ENCODE measurements around the gene TUBA4A. TPM values are rescaled to one million over a fixed set of nuclear protein-coding genes. Genes with fewer than 3 reads are reported as not detected.

The TUBA4A gene
- total and polyA plus RNA-seq, 5 experiments from 2014 or later: 107 to 275 (median 143) TPM

GRCh38 chr2:219247678-219248642 lies 5.8 kb downstream of the TUBA4A start:
- Mint-ChIP-seq H3K9me3 (no peaks in the 10 kb centered on the region), H3K4me1 (peaks cover 28 to 93% (median 85%) of the 10 kb centered on the region in 4 donors), H3K27ac (peak overlapping the region; percentile 84 to 99 (median 98)), H3K36me3 (peaks cover 0 to 44% (median 33%) of the 10 kb centered on the region in 3 donors), H3K4me3 (peak overlapping the region; percentile 74 to 100 (median 90)), H3K27me3 (no peaks in the 10 kb centered on the region)
- DNase-seq (peak in 9 of 10 donors; percentile 34 to 89 (median 76)), ATAC-seq (peak; percentile 70 to 83)
- POLR2A ChIA-PET: interaction anchor here (0.5 to 15.9 kb wide), 20 partner anchors 11 to 851 kb away, joined by 3 to 591 read pairs (median 4); partner anchors contain the start of genes ABCB6, ANKZF1, ATG9A and CNPPD1

- ATAC-seq (no peak), DNase-seq (no peak)
- Mint-ChIP-seq H3K27ac (peak overlapping the region in 9 of 10 donors; percentile 94 to 99 (median 98)), H3K27me3 (no peaks in the 10 kb centered on the region), H3K4me3 (peak overlapping the region; percentile 78 to 100 (median 92)), H3K4me1 (peaks cover 23 to 82% (median 81%) of the 10 kb centered on the region in 4 donors), H3K36me3 (peaks cover 0 to 35% (median 32%) of the 10 kb centered on the region in 3 donors), H3K9me3 (no peaks in the 10 kb centered on the region)
- POLR2A ChIA-PET: interaction anchor here (1.1 to 15.9 kb wide), 10 partner anchors 11 to 69 kb away, joined by 4 to 591 read pairs (median 10); partner anchors contain the start of genes ABCB6, ANKZF1, ATG9A and CNPPD1
These were observed 7.2 kb downstream of the TUBA4A start for GRCh38 chr2:219246559-219246958.

- Mint-ChIP-seq H3K4me1 (peaks cover 22 to 75% (median 75%) of the 10 kb centered on the region in 4 donors), H3K36me3 (peaks cover 0 to 28% (median 25%) of the 10 kb centered on the region in 3 donors), H3K27me3 (no peaks in the 10 kb centered on the region), H3K4me3 (peak overlapping the region; percentile 84 to 100 (median 96)), H3K9me3 (no peaks in the 10 kb centered on the region), H3K27ac (peak overlapping the region; percentile 94 to 99 (median 98))
- POLR2A ChIA-PET: interaction anchor here (1.1 to 20.8 kb wide), 12 partner anchors 3 to 69 kb away, joined by 4 to 591 read pairs (median 10); partner anchors contain the start of genes ABCB6, ANKZF1, ATG9A and CNPPD1
- DNase-seq (peak in 1 of 10 donors; percentile 22), ATAC-seq (no peak)
These were observed 7.9 kb downstream of the TUBA4A start for GRCh38 chr2:219245899-219246230.

DNA sequence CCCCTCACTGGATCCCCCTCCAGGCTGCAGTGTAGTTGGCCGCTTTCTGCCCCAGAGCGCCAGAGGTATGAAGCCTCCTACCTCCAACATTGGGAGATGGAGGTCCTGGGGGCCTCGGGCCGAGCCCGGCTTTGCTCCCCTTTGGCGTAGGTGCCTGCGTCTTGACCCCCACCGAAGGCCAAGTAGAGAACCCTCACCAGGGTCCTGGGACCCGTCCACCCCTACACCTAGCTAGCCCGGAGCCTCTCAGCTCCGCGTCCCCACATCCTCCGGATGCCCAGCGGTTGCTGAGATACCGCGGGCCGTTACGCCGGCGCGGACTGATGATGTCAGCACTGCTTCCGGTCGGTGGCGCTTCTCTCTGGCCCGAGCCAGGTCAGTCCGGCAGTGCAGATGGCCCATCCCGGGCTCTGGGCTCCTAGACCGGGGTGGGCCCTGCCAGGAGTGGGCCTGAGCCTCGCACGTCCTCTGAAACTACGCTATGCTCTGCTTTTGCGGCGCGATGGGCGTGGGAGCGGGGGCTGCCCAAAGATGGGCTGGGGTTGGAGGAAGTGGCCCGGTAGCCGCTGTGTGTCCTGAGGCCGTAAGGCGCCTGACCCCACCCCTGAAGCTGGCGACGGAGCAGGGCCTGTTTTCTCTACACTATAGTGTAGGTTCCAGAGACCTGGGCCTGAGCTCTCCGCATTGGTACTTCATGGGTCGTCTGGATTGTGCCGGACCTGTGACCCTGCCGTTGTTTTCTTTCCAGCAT lies 8.4 kb downstream of the TUBA4A start, which contains the start of the genes GLB1L and STK16:
GLB1L (minus strand) TSS at position 297 of the 751 bp plus-strand sequence. CDS start 1,871 bp downstream, outside the sequence.
STK16 (plus strand) TSS at position 332 of the 751 bp plus-strand sequence. CDS start 521 bp downstream, outside the sequence.
- DNase-seq (peak; percentile 70 to 92 (median 85)), ATAC-seq (peak; percentile 61 to 62)
- peak within 1 kb of the TSS; percentile 84 to 100 (median 96) for H3K4me3 Mint-ChIP-seq
- peaks cover 0 to 23% (median 19%) of the 10 kb centered on the region in 3 donors for H3K36me3 Mint-ChIP-seq
- no peaks in the 10 kb centered on the region for H3K27me3 Mint-ChIP-seq
- peaks cover 19 to 70% (median 69%) of the 10 kb centered on the region in 4 donors for H3K4me1 Mint-ChIP-seq
- no peaks in the 10 kb centered on the region for H3K9me3 Mint-ChIP-seq
- POLR2A ChIA-PET: interaction anchor here (0.6 to 20.8 kb wide), 20 partner anchors 4 to 85 kb away, joined by 3 to 591 read pairs (median 6); partner anchors contain the start of genes ABCB6, ANKZF1, ATG9A and CNPPD1
- peak within 1 kb of the TSS; percentile 94 to 99 (median 98) for H3K27ac Mint-ChIP-seq

- Mint-ChIP-seq H3K27me3 (no peaks in the 10 kb centered on the region), H3K9me3 (no peaks in the 10 kb centered on the region), H3K36me3 (peaks cover 0 to 17% (median 14%) of the 10 kb centered on the region in 3 donors), H3K27ac (peak overlapping the region; percentile 94 to 99 (median 98)), H3K4me3 (peak overlapping the region; percentile 84 to 100 (median 96)), H3K4me1 (peaks cover 15 to 64% (median 64%) of the 10 kb centered on the region in 4 donors)
- POLR2A ChIA-PET: interaction anchor here (0.6 to 20.8 kb wide), 18 partner anchors 4 to 85 kb away, joined by 3 to 591 read pairs (median 6); partner anchors contain the start of genes ABCB6, ANKZF1, ATG9A and CNPPD1
- no peak for ATAC-seq
- no peak for DNase-seq
These were observed 8.9 kb downstream of the TUBA4A start for GRCh38 chr2:219244789-219245147.

- H3K4me3 Mint-ChIP-seq: peak overlapping the region in 9 of 10 donors; percentile 46 to 77 (median 63)
- H3K9me3 Mint-ChIP-seq: no peaks in the 10 kb centered on the region
- POLR2A ChIA-PET: interaction anchor here (15.9 to 20.8 kb wide), 2 partner anchors 6 to 8 kb away, joined by 591 read pairs; partner anchors contain the start of genes ANKZF1, ATG9A, GLB1L and STK16
- no peak for ATAC-seq
- peaks cover 0 to 9% (median 4%) of the 10 kb centered on the region in 3 donors for H3K36me3 Mint-ChIP-seq
- H3K27ac Mint-ChIP-seq: peak overlapping the region; percentile 37 to 99 (median 74)
- no peak for DNase-seq
- no peaks in the 10 kb centered on the region for H3K27me3 Mint-ChIP-seq
- peaks cover 13 to 52% (median 50%) of the 10 kb centered on the region in 4 donors for H3K4me1 Mint-ChIP-seq
These were observed 10.4 kb downstream of the TUBA4A start for GRCh38 chr2:219243291-219243761.

GRCh38 chr2:219234331-219234730 lies 19.4 kb downstream of the TUBA4A start:
- H3K36me3 Mint-ChIP-seq: peaks cover 0 to 72% (median 31%) of the 10 kb centered on the region in 3 donors
- peak overlapping the region in 2 of 10 donors; percentile 37 to 44 for H3K27ac Mint-ChIP-seq
- no peaks in the 10 kb centered on the region for H3K9me3 Mint-ChIP-seq
- no peak for ATAC-seq
- DNase-seq: no peak
- peaks cover 21 to 47% (median 35%) of the 10 kb centered on the region in 4 donors for H3K4me1 Mint-ChIP-seq
- POLR2A ChIA-PET: interaction anchor here (0.6 to 20.8 kb wide), 3 partner anchors 15 to 58 kb away, joined by 4 to 591 read pairs (median 6); partner anchors contain the start of genes CNPPD1, GLB1L, STK16 and TUBA4A
- H3K4me3 Mint-ChIP-seq: peak overlapping the region in 1 of 10 donors; percentile 26
- no peaks in the 10 kb centered on the region for H3K27me3 Mint-ChIP-seq

- DNase-seq (peak in 3 of 10 donors; percentile 34 to 36 (median 36)), ATAC-seq (peak; percentile 9 to 14)
- Mint-ChIP-seq H3K36me3 (peaks cover 0 to 60% (median 23%) of the 10 kb centered on the region in 3 donors), H3K4me1 (peaks cover 29 to 75% (median 61%) of the 10 kb centered on the region in 4 donors), H3K27ac (peak overlapping the region; percentile 96 to 100 (median 98)), H3K27me3 (no peaks in the 10 kb centered on the region), H3K4me3 (peak overlapping the region; percentile 97 to 99 (median 99)), H3K9me3 (no peaks in the 10 kb centered on the region)
- POLR2A ChIA-PET: interaction anchor here (0.8 to 20.8 kb wide), 23 partner anchors 9 to 1000 kb away, joined by 3 to 591 read pairs (median 4); partner anchors contain the start of genes ABCB6, CNPPD1, DNAJB2 and DNPEP
These were observed 23.6 kb downstream of the TUBA4A start for GRCh38 chr2:219230059-219230540.

GRCh38 chr2:219229305-219230058 lies 24.2 kb downstream of the TUBA4A start, which contains the start of the genes ANKZF1 and ATG9A:
Gene ANKZF1, plus strand, starts transcription at chr2:219229806. Its CDS starts 452 bp downstream, at chr2:219230258.
Gene ATG9A, minus strand, starts transcription at chr2:219229636. Its CDS starts 1,612 bp downstream, at chr2:219228024.
- Mint-ChIP-seq H3K36me3 (peaks cover 4 to 60% (median 25%) of the 10 kb centered on the region in 3 donors), H3K27ac (peak within 1 kb of the TSS; percentile 96 to 100 (median 98)), H3K27me3 (no peaks in the 10 kb centered on the region), H3K4me3 (peak within 1 kb of the TSS; percentile 97 to 99 (median 99)), H3K4me1 (peaks cover 29 to 78% (median 63%) of the 10 kb centered on the region in 4 donors), H3K9me3 (no peaks in the 10 kb centered on the region)
- POLR2A ChIA-PET: interaction anchor here (0.6 to 20.8 kb wide), 25 partner anchors 9 to 1000 kb away, joined by 3 to 591 read pairs (median 4); partner anchors contain the start of genes ABCB6, CNPPD1, DNAJB2 and DNPEP
- peak; percentile 95 to 96 for ATAC-seq
- peak; percentile 90 to 99 (median 98) for DNase-seq

DNA sequence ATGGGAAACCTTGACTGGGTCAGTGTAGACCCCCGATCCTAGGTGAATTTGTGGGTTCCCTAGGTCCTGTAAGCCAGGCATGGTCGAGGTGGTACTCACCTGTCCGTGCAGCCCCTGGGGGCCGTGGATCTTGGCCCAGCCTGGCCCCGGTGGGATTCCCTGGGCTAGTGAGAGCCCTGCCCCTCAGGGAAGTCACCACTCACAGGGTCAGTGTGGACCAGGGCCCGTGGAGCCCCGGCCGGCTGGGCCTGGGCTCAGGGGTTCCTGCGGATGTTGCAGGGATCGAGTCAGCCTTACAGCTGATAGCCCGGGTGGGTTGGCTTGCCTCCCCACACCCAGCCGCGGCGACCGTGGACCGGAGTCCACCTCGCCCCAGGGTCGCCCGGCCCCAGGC lies 24.8 kb downstream of the TUBA4A start:
- H3K4me1 Mint-ChIP-seq: peaks cover 25 to 73% (median 60%) of the 10 kb centered on the region in 4 donors
- POLR2A ChIA-PET: interaction anchor here (0.6 to 20.8 kb wide), 20 partner anchors 8 to 999 kb away, joined by 3 to 591 read pairs (median 6); partner anchors contain the start of genes ABCB6, CNPPD1, DNAJB2 and DNPEP
- DNase-seq (peak in 1 of 10 donors; percentile 25), ATAC-seq (peak in 1 of 2 donors; percentile 16)
- H3K4me3 Mint-ChIP-seq: peak overlapping the region; percentile 82 to 99 (median 86)
- H3K27ac Mint-ChIP-seq: peak overlapping the region in 9 of 10 donors; percentile 56 to 96 (median 85)
- peaks cover 4 to 60% (median 24%) of the 10 kb centered on the region in 3 donors for H3K36me3 Mint-ChIP-seq
- no peaks in the 10 kb centered on the region for H3K27me3 Mint-ChIP-seq
- H3K9me3 Mint-ChIP-seq: no peaks in the 10 kb centered on the region
